GM12878 (cell line): ENCODE results near the gene SMCO4. TPM values are rescaled to one million over a fixed set of nuclear protein-coding genes. Genes with fewer than 3 reads are reported as not detected.

Source experiments
- ATAC-seq: fragments of 200-7000 bp; cut with Tn5 transposase; 3 replicates; pipeline ENCODE4 v1.9.1; 2020; ENCODE audit warnings: mild to moderate bottlenecking, moderate library complexity
- BruUV-seq: library from RNA; stranded (reverse); fragments of 400-500 nt; replicated peaks from 2 replicates; lab custom pipeline; 2021; lab: Mats Ljungman, UMichigan
- CTCF ChIA-PET: fragments of 300-600 bp; sonication (Branson Sonifier 250); formaldehyde crosslinking; extraction: SDS; loops from one replicate; lab custom pipeline; 2021; ENCODE audit warnings: inconsistent platforms; lab: Yijun Ruan, JAX
- POLR2A ChIA-PET: fragments of 350-600 bp; formaldehyde crosslinking; extraction: SDS; loops from one replicate; lab custom pipeline; 2021; ENCODE audit warnings: inconsistent platforms; lab: Charles Lee
- RAD21 ChIA-PET: fragments of 300-600 bp; sonication (Branson Sonifier 250); formaldehyde crosslinking; loops from one replicate; lab custom pipeline; 2023; ENCODE audit warnings: antibody characterized with exemption; ENCODE audit not compliant: unreplicated experiment; lab: Charles Lee
- SMC1A ChIA-PET: fragments of 300-600 bp; sonication (Branson Sonifier 250); formaldehyde crosslinking; loops from one replicate; lab custom pipeline; 2023; ENCODE audit not compliant: unreplicated experiment, uncharacterized antibody; lab: Charles Lee
- DNase-seq: peaks from one replicate; pipeline ENCODE4 v3.0.0-alpha.2; 2011; ENCODE audit warnings: low read depth, low spot score
- FAIRE-seq: peaks from 3 replicates; lab custom pipeline; 2011; peaks lifted over from hg19 to GRCh38; lab: Jason Lieb, UNC
- H2AFZ ChIP-seq: 2 replicates; pipeline ENCODE4 v1.6.0; 2011; ENCODE audit warnings: low read depth, low read length, control low read depth; ENCODE audit not compliant: control insufficient read depth
- H3K27ac ChIP-seq: 2 replicates; pipeline ENCODE4 v1.5.1; 2011; ENCODE audit warnings: control low read depth; ENCODE audit not compliant: control insufficient read depth, insufficient read depth
- H3K27me3 ChIP-seq, 2 experiments: replicated peaks in 1 of 2; 2 replicates each; pipeline versions ENCODE4 v1.6.0 to v1.6.1; 2011; ENCODE audit warnings: low read length in 1 of 2; ENCODE audit not compliant: control insufficient read depth in 2 of 2, insufficient read depth in 2 of 2
- H3K36me3 ChIP-seq, 2 experiments: 2 replicates each; pipeline ENCODE4 v1.5.1; 2011; ENCODE audit warnings: low read length in 1 of 2; ENCODE audit not compliant: control insufficient read depth in 2 of 2, insufficient read depth in 2 of 2
- H3K4me1 ChIP-seq: 2 replicates; pipeline ENCODE4 v1.6.1; 2011; ENCODE audit warnings: mild to moderate bottlenecking, low read length, moderate library complexity, mixed read lengths; ENCODE audit not compliant: control insufficient read depth, insufficient read depth
- H3K4me2 ChIP-seq: 2 replicates; pipeline ENCODE4 v1.6.0; 2011; ENCODE audit warnings: control low read depth; ENCODE audit not compliant: control insufficient read depth, insufficient read depth
- H3K4me3 ChIP-seq: fragments of 200-600 bp; sonication (generic); 2 replicates; pipeline ENCODE4 v1.5.1; 2016
- H3K79me2 ChIP-seq: 2 replicates; pipeline ENCODE4 v1.6.0; 2011; ENCODE audit warnings: low read length; ENCODE audit not compliant: control insufficient read depth, insufficient read depth
- H3K9ac ChIP-seq: 2 replicates; pipeline ENCODE4 v1.8.0; 2011; ENCODE audit warnings: low read length, control low read depth, mixed read lengths; ENCODE audit not compliant: control insufficient read depth, insufficient read depth
- H3K9me3 ChIP-seq: replicated peaks from 3 replicates; pipeline ENCODE4 v1.5.1; 2011; ENCODE audit warnings: mild to moderate bottlenecking, low read length; ENCODE audit not compliant: control insufficient read depth, insufficient read depth
- H4K20me1 ChIP-seq: 2 replicates; pipeline ENCODE4 v1.6.0; 2011; ENCODE audit not compliant: control insufficient read depth, insufficient read depth
- EGR1 ChIP-seq, 2 experiments: IDR thresholded peaks; 1 replicate in 1 of 2; 2 replicates in 1 of 2; pipeline ENCODE4 v1.6.1; 2011 to 2012; ENCODE audit warnings: low read depth in 2 of 2, low read length in 2 of 2, borderline replicate concordance in 1 of 2, mild to moderate bottlenecking in 1 of 2, moderate library complexity in 1 of 2
- FOXM1 ChIP-seq: IDR thresholded peaks from 2 replicates; pipeline ENCODE4 v1.6.1; 2012; ENCODE audit warnings: low read depth, mild to moderate bottlenecking, inconsistent platforms, low read length, moderate library complexity
- HCFC1 ChIP-seq: fragments of 150-350 bp; IDR thresholded peaks from 2 replicates; pipeline ENCODE4 v1.6.1; 2014; ENCODE audit warnings: low read length
- JUND ChIP-seq: IDR thresholded peaks from 2 replicates; pipeline ENCODE4 v1.6.1; 2012; ENCODE audit warnings: low read depth, mild to moderate bottlenecking, low read length, improper control_type of control experiment, moderate library complexity
- MTA3 ChIP-seq: IDR thresholded peaks from 2 replicates; pipeline ENCODE4 v1.6.1; 2012; ENCODE audit warnings: low read length, inconsistent platforms, borderline replicate concordance
- SREBF2 ChIP-seq: IDR thresholded peaks from 2 replicates; pipeline ENCODE4 v1.6.1; 2012; ENCODE audit warnings: mild to moderate bottlenecking, low read length
- TARDBP ChIP-seq: IDR thresholded peaks from 2 replicates; pipeline ENCODE4 v1.6.1; 2016; ENCODE audit warnings: borderline replicate concordance
- YY1 ChIP-seq: IDR thresholded peaks from 2 replicates; pipeline ENCODE4 v1.6.1; 2011; ENCODE audit warnings: low read depth, mild to moderate bottlenecking, low read length
- ZBED1 ChIP-seq: IDR thresholded peaks from 2 replicates; pipeline ENCODE4 v1.6.1; 2016; ENCODE audit warnings: borderline replicate concordance
- WGBS: methylation state at CpG from one replicate; pipeline ENCODE4 v1.1.6; 2016; ENCODE audit warnings: low lambda C conversion rate; ENCODE audit not compliant: insufficient replicate concordance, insufficient coverage; ENCODE audit errors: missing lambda C conversion rate; 5-methylcytosine and 5-hydroxymethylcytosine counted together
- in situ Hi-C: fragments of 300-500 bp; cut with MboI; formaldehyde crosslinking; loops from 9 replicates; pipeline ENCODE4 v1.14.3; 2018; ENCODE audit warnings: mixed read lengths
- intact Hi-C: fragments of 100-400 bp; cut with micrococcal nuclease; formaldehyde crosslinking; loops from one replicate; pipeline ENCODE4 v1.14.2; 2022; ENCODE audit not compliant: unreplicated experiment
- polyA plus RNA-seq, 11 experiments: library from polyadenylated mRNA; depleted of rRNA in 4 of 11; unstranded in 6 of 11; stranded (reverse) in 5 of 11; fragments of >200 nt; fragmentation: Nextera tagmentation in 4 of 11; fragmentation: Illumina TruSeq in 1 of 11; extraction: Ambion mirVana in 4 of 11; extraction: Trizol in 1 of 11; gene quantifications; 1 replicate in 1 of 11; 2 replicates in 10 of 11; pipeline versions ENCODE4 v1.2.1 to v1.2.3, GENCODE V29; 2011 to 2016; ENCODE audit warnings: inconsistent platforms in 2 of 11, missing spikeins in 2 of 11, low read depth in 1 of 11
- total RNA-seq, 4 experiments: library from RNA; depleted of rRNA in 3 of 4; stranded (reverse); fragments of >200 nt in 3 of 4; fragmentation: Illumina TruSeq in 1 of 4; extraction: Trizol in 1 of 4; gene quantifications; 2 replicates each; pipeline versions ENCODE4 v1.2.1 to v1.2.3, GENCODE V29; 2013 to 2021
- TF ChIP-seq, protein P1 (sequence below): IDR thresholded peaks from 2 replicates; pipeline ENCODE4 v1.6.1; 2012; ENCODE audit warnings: improper control_type of control experiment, low read depth, low read length; ENCODE audit not compliant: insufficient replicate concordance
- TF ChIP-seq, protein P2 (sequence below): IDR thresholded peaks from 2 replicates; pipeline ENCODE4 v1.6.1; 2011; ENCODE audit warnings: low read depth, low read length, improper control_type of control experiment, borderline replicate concordance

SMCO4 gene
- total and polyA plus RNA-seq, 10 of the 15 experiments (the other 5 are each of a cell fraction or from before 2014, with no cell fraction given): 3.6 to 59.9 (median 27.9) TPM

DNA sequence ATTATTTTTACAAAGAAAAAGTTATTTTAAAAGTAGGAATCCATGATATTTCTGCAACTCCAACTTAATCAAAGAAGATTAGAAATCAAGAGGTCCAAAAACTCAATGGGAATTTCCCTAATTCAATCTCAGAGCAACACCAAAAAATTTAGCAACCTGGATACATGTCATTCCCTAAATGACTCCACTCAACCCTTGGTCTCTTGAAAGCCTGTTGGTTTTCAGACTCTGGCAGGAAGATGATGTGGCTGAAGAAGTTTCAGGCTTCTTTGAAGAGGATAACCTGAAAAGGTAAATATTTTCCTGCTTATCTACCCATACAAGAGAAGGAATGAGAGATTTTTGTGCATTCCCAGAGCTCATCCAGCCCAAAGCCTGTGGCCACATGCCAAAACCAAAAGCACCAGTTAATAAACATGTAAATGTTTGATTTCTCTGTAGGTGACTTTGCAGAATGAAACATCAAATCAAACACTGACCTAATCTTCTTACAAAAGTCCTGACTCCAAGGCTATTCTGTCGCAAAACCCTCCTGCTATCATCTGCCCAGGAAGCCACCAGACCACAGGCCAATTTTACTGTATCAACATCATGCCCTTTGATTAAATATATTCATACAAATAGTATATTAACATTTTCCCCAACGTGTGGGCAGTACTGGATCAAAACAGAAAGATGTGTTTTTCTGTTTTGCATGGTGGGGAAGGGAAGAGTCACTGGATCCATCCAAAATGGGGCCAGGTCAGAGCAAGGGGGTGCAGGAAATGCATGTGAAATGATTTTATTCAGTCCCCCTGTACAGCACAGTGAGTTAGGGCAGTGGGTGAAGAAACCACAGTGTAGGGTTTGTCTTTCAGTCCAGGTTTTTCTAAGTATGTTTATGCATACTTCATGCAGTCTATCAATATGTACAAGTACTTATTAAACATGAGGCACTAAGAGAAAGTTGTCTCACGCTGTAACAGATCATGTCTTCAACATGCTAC lies 38.8 kb downstream of the SMCO4 start:
- ATAC-seq (no peak), FAIRE-seq (no peak), DNase-seq (no peak)
- ChIA-PET RAD21 (no interaction called here), CTCF (interaction anchor here (1.2 to 1.3 kb wide), 2 partner anchors 17 to 19 kb away, joined by 3 read pairs; no protein-coding TSS in a partner anchor), POLR2A (no interaction called here), SMC1A (interaction anchor here (0.7 to 2.3 kb wide), 2 partner anchors 10 to 38 kb away, joined by 3 to 4 read pairs; no protein-coding TSS in a partner anchor)
- BruUV-seq: no TSS peak
- no peak for TF ChIP-seq TARDBP
- no peak for TF ChIP-seq FOXM1
- no peak for TF ChIP-seq MTA3
- TF ChIP-seq SREBF2: no peak
- TF ChIP-seq, protein P1, sequence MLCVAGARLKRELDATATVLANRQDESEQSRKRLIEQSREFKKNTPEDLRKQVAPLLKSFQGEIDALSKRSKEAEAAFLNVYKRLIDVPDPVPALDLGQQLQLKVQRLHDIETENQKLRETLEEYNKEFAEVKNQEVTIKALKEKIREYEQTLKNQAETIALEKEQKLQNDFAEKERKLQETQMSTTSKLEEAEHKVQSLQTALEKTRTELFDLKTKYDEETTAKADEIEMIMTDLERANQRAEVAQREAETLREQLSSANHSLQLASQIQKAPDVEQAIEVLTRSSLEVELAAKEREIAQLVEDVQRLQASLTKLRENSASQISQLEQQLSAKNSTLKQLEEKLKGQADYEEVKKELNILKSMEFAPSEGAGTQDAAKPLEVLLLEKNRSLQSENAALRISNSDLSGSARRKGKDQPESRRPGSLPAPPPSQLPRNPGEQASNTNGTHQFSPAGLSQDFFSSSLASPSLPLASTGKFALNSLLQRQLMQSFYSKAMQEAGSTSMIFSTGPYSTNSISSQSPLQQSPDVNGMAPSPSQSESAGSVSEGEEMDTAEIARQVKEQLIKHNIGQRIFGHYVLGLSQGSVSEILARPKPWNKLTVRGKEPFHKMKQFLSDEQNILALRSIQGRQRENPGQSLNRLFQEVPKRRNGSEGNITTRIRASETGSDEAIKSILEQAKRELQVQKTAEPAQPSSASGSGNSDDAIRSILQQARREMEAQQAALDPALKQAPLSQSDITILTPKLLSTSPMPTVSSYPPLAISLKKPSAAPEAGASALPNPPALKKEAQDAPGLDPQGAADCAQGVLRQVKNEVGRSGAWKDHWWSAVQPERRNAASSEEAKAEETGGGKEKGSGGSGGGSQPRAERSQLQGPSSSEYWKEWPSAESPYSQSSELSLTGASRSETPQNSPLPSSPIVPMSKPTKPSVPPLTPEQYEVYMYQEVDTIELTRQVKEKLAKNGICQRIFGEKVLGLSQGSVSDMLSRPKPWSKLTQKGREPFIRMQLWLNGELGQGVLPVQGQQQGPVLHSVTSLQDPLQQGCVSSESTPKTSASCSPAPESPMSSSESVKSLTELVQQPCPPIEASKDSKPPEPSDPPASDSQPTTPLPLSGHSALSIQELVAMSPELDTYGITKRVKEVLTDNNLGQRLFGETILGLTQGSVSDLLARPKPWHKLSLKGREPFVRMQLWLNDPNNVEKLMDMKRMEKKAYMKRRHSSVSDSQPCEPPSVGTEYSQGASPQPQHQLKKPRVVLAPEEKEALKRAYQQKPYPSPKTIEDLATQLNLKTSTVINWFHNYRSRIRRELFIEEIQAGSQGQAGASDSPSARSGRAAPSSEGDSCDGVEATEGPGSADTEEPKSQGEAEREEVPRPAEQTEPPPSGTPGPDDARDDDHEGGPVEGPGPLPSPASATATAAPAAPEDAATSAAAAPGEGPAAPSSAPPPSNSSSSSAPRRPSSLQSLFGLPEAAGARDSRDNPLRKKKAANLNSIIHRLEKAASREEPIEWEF: no peak
- TF ChIP-seq ZBED1: no peak
- TF ChIP-seq, protein P2, sequence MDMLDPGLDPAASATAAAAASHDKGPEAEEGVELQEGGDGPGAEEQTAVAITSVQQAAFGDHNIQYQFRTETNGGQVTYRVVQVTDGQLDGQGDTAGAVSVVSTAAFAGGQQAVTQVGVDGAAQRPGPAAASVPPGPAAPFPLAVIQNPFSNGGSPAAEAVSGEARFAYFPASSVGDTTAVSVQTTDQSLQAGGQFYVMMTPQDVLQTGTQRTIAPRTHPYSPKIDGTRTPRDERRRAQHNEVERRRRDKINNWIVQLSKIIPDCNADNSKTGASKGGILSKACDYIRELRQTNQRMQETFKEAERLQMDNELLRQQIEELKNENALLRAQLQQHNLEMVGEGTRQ: no peak
- no peak for TF ChIP-seq EGR1 (IDR thresholded peaks at IDR 0.05; ENCODE audit: borderline replicate concordance in 1 of 2, low read depth in 2 of 2, low read length in 2 of 2)
- no peak for TF ChIP-seq JUND
- no peak for TF ChIP-seq HCFC1
- TF ChIP-seq YY1: no peak
- Histone ChIP-seq H4K20me1 (no peaks in the 10 kb centered on the region), H3K4me1 (no peaks in the 10 kb centered on the region), H3K27ac (no peak overlapping the region), H3K27me3 (no peaks in the 10 kb centered on the region), H3K4me3 (no peak overlapping the region), H3K9ac (no peak overlapping the region), H3K79me2 (no peaks in the 10 kb centered on the region; the same call in 1 of the 2 replicates), H3K4me2 (no peak overlapping the region), H2AFZ (no peak overlapping the region), H3K36me3 (peaks cover 0 to under 1% of the 10 kb centered on the region in 2 experiments; a peak in 2 of 4 replicates), H3K9me3 (no peaks in the 10 kb centered on the region; the same call in 2 of the 3 replicates)
- in situ Hi-C loops (no loop called here), intact Hi-C loops (no loop called here)
- 48% methylated on average over 3 of the region's 3 CpGs for WGBS
